Esophagus (tissue), 2 donors: ENCODE results near the gene KXD1. TPM values are rescaled to one million over a fixed set of nuclear protein-coding genes. Genes with fewer than 3 reads are reported as not detected.
A peak's percentile ranks its signal among the peaks of the same experiment; 100 is the strongest.

Experiments used
- H3K27ac ChIP-seq, 2 donors: one replicate each; pipeline ENCODE4 v1.5.1; 2013; ENCODE audit warnings: low read depth in 2 of 2, mild to moderate bottlenecking in 2 of 2, inconsistent platforms in 1 of 2, low read length in 1 of 2, moderate library complexity in 1 of 2
- H3K27me3 ChIP-seq, 2 donors: one replicate each; pipeline ENCODE4 v1.6.1; 2013; ENCODE audit warnings: low read length in 2 of 2, control low read depth in 1 of 2, mild to moderate bottlenecking in 1 of 2; ENCODE audit not compliant: insufficient read depth in 2 of 2, control insufficient read depth in 1 of 2
- H3K36me3 ChIP-seq, 2 donors: one replicate each; pipeline ENCODE4 v1.6.1; 2013; ENCODE audit warnings: low read length in 1 of 2; ENCODE audit not compliant: control insufficient read depth in 2 of 2, insufficient read depth in 2 of 2
- H3K4me1 ChIP-seq, 2 donors: one replicate each; pipeline ENCODE4 v1.6.1; 2013; ENCODE audit warnings: low read length in 1 of 2; ENCODE audit not compliant: control insufficient read depth in 2 of 2, insufficient read depth in 2 of 2
- H3K4me3 ChIP-seq, 2 donors: one replicate each; pipeline ENCODE4 v1.5.1; 2013; ENCODE audit warnings: low read length in 2 of 2, mild to moderate bottlenecking in 2 of 2, low read depth in 1 of 2, moderate library complexity in 1 of 2
- H3K9me3 ChIP-seq, 2 donors: one replicate each; pipeline ENCODE4 v1.6.1; 2013; ENCODE audit warnings: mild to moderate bottlenecking in 2 of 2, low read depth in 1 of 2, low read length in 1 of 2, moderate library complexity in 1 of 2; ENCODE audit not compliant: control insufficient read depth in 2 of 2, insufficient read depth in 1 of 2
- WGBS, 2 donors: extraction: QIAGEN DNeasy Blood & Tissue Kit; methylation state at CpG; one replicate each; pipeline ENCODE4 v1.1.7; 2013; 5-methylcytosine and 5-hydroxymethylcytosine counted together
- polyA plus RNA-seq, 2 donors: library from polyadenylated mRNA; stranded (reverse); fragments of 200-250 nt; gene quantifications; one replicate each; pipeline ENCODE4 v1.2.3, GENCODE V29; 2013
- donor health status: healthy with polysubstance abuse.
- donor health status: Bipolar disorder and iron deficiency.

KXD1 gene, protein sequence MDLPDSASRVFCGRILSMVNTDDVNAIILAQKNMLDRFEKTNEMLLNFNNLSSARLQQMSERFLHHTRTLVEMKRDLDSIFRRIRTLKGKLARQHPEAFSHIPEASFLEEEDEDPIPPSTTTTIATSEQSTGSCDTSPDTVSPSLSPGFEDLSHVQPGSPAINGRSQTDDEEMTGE
- 10 to 100 TPM; 43.7 to 68.1 TPM for polyA plus RNA-seq

DNA sequence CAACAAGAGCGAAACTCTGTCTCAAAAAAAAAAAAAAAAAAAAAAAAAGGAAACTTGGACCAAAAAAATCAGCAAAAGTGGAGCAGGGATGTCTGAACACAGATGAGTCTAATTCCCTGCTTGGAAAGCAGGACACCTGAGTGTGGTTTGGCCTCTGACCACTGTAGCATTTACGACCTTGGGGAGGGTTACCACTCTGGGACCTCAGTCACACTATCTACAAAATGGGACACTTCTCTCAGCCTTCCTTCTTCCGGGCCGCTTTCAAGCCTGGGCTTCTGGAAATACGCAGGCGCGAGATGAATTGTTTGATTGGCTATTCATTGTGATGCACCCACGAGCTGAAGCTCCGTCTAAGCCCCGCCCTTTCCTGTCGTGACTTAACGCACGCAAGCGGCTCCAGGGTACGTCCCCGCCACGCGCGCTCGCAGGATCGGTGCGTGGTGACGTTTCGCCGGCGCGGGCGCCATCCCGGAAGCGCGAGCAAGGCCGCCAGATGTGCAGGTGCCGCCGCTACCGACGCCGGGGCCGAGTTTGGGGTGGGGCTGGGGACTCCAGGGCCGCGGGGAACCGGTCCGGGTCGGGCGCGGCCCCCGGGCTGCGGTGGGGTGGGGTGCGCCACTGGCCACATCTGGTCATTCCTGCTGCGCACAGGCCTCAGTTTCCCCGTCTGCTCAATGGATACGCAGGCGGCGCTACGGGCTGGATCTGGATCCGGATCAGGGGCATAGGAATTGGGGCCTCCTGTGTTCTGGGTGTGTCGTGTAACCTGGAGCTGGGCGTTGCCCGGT is at the start of gene KXD1:
Gene KXD1 (plus strand): TSS at position 460 of the 791 bp plus-strand sequence. CDS start 4,187 bp downstream, outside the sequence.
- Histone ChIP-seq H3K9me3 (no peaks in the 10 kb centered on the region), H3K27me3 (no peaks in the 10 kb centered on the region), H3K4me1 (no peaks in the 10 kb centered on the region), H3K36me3 (peaks cover 0 to 3% of the 10 kb centered on the region in 2 donors), H3K4me3 (peak within 1 kb of the TSS; percentile 70 to 94), H3K27ac (peak within 1 kb of the TSS; percentile 89 to 99)
- WGBS, 2 donors, result 1% methylated on average over 58 of the region's 58 CpGs

DNA sequence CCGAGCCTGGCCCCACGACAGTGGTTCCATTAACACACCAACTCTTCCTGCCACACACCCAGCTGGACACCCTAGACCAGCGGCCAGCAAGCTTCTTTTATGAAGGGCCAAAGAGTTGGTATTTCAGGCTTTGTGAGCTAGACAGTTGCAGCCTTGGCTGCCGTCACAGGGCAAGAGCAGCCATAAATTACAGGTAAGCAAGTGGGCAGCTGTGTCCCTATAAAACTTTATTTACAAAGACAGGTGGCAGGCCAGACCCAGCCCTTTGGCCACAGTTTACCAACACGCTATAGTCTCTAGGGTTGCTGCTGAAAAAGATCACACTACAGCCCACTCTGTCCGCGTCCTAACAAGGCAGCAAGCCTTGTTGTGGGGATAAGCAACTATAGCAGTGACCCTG is 49.1 kb upstream of the KXD1 start:
- Histone ChIP-seq H3K27me3 (no peaks in the 10 kb centered on the region), H3K27ac (no peak overlapping the region)
- 92% methylated on average over 7 of the region's 7 CpGs for WGBS, 2 donors

DNA sequence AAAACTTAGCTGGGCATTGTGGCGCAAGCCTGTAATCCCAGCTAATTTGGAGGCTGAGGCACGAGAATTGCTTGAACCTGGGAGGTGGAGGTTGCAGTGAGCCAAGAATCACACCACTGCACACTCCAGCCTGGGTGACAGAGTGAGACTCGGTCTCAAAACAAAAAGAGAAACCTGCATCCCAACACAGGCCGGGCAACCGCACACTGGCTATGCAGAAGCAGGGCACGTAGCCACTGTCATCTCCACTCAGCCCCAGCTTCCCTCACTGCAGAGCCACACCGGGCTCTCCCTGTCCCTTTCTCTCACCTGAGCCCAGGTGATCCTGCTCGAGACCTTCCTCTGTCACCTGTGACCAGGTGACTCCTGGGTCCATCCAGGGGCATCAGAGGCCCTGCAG is 47.5 kb upstream of the KXD1 start:
- Histone ChIP-seq H3K36me3 (no peaks in the 10 kb centered on the region), H3K27ac (no peak overlapping the region), H3K27me3 (no peaks in the 10 kb centered on the region), H3K9me3 (no peaks in the 10 kb centered on the region), H3K4me3 (no peak overlapping the region), H3K4me1 (peaks cover 24 to 32% of the 10 kb centered on the region in 2 donors)
- WGBS, 2 donors, result 84 to 94% methylated on average over 8 of the region's 8 CpGs

More for the DNA sequence above, 49.1 kb upstream of the KXD1 start:
- Histone ChIP-seq H3K36me3 (no peaks in the 10 kb centered on the region), H3K4me3 (no peak overlapping the region), H3K4me1 (peaks cover 24 to 38% of the 10 kb centered on the region in 2 donors), H3K9me3 (no peaks in the 10 kb centered on the region)

DNA sequence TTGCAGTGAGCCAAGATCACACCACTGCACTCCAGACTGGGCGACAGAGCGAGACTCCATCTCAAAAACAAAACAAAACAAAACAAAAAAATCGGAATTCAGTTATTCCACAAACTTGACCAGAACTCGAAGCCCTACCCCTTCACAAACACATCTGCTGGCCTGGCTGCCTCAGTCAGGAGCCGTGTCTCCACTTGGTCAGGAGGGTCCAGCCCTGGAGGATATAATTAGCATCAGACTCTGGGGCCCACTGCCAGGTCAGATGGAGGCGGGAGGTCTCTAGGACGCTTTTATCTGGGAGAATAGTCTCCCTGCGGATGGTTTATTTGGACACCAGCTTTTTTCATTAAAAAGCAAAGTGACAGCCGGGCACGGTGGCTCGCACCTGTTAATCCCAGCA is 43.8 kb upstream of the KXD1 start:
- Histone ChIP-seq H3K36me3 (no peaks in the 10 kb centered on the region), H3K4me3 (no peak overlapping the region), H3K27ac (no peak overlapping the region), H3K9me3 (no peaks in the 10 kb centered on the region), H3K27me3 (no peaks in the 10 kb centered on the region), H3K4me1 (peaks cover 12 to 17% of the 10 kb centered on the region in 2 donors)
- whole genome bisulfite sequencing, 2 donors, result 67 to 77% methylated on average over 11 of the region's 11 CpGs

DNA sequence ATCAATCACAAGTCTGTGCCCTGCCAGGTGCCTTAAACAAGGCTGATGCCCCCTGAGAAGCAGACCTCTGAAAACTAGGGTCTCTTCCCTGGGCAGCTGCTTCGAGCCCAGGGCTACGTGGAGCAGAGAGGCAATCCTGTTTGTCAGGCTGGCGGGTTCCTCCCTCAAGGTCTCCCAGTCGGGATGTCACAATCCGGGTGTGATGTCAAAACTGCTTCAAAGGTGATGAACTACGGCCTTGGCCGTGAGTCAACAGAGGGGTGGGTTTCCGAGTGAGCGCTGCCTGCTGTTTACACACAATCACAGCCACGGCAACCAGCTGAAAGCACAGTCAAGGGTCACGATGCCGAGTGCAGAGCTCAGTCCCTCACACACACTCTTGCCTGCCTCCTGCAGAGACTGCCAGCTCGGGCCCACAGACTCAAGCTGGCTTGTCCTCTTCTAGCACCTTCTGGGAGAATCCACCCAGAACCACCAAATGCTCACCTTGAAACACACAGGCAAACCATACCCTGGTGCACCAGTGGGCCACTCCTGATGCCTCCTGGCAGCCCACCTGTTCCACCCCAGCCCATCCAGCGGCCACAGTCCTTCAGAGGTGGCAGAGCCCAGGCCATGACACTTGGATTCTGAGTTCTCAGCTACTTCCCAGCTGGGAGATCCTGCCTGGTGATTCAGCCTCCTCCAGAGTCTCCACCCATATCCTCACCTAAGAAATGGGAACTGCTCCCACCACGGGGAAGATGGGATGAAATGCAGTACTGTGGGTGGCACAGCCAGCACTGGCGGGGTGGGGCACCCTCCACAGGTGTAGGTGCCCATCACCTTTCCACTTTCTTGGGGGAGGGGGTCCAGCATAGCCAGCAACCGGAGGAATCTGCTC is 42.6 kb upstream of the KXD1 start:
- WGBS, 2 donors, result 40 to 42% methylated on average over 17 of the region's 17 CpGs
- peak overlapping the region; percentile 51 to 74 for H3K27ac ChIP-seq
- H3K9me3 ChIP-seq, result no peaks in the 10 kb centered on the region

DNA sequence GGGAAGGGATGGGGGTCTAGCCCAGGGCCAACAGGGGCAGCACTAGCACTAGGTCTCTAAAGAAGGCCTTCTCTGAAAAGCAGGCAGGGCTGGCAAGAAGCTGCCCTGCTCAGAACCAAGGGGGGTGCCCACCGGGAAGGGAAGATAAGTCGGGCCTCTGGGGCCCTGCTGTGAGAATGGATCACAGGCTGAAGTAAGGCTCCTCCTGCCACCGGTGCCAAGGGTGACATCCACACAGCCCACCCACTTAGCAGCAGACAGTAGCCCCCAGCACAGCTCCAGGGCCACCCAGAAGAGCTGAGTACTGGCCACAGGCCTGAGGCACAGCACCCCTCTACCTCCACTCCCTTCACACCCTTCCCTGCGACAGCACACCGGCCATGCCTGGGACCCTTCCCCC is 41.7 kb upstream of the KXD1 start:
- Histone ChIP-seq H3K4me1 (peaks cover 12 to 17% of the 10 kb centered on the region in 2 donors), H3K4me3 (no peak overlapping the region), H3K27ac (no peak overlapping the region), H3K27me3 (no peaks in the 10 kb centered on the region), H3K36me3 (no peaks in the 10 kb centered on the region), H3K9me3 (no peaks in the 10 kb centered on the region)
- WGBS, 2 donors, result 78 to 90% methylated on average over 5 of the region's 5 CpGs

More for the DNA sequence above, 42.6 kb upstream of the KXD1 start:
- H3K27me3 ChIP-seq, result no peaks in the 10 kb centered on the region
- no peaks in the 10 kb centered on the region for H3K36me3 ChIP-seq
- no peak overlapping the region for H3K4me3 ChIP-seq
- peaks cover 12 to 17% of the 10 kb centered on the region in 2 donors for H3K4me1 ChIP-seq

DNA sequence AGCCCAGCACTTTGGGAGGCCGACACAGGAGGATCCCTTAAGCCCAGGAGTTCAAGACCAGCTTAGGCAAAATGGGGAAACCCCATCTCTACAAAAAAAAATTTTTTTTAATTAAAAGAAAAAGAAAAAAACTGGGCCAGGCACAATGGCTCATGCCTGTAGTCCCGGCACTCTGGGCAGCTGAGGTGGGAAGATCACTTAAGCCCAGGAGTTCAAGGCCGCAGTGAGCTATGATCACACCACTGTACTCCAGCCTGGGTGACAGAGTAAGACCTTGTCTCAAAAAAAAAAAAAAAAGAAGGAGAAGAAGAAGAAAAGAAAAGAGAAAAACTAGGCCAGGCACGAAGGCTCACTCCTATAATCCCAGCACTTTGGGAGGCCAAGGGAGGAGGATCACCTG is 40.1 kb upstream of the KXD1 start:
- peaks cover 12 to 17% of the 10 kb centered on the region in 2 donors for H3K4me1 ChIP-seq
- no peaks in the 10 kb centered on the region for H3K27me3 ChIP-seq
- H3K4me3 ChIP-seq, result no peak overlapping the region
- H3K36me3 ChIP-seq, result no peaks in the 10 kb centered on the region
- H3K27ac ChIP-seq, result no peak overlapping the region
- 95% methylated on average over 4 of the region's 4 CpGs for WGBS, 2 donors
- no peaks in the 10 kb centered on the region for H3K9me3 ChIP-seq

DNA sequence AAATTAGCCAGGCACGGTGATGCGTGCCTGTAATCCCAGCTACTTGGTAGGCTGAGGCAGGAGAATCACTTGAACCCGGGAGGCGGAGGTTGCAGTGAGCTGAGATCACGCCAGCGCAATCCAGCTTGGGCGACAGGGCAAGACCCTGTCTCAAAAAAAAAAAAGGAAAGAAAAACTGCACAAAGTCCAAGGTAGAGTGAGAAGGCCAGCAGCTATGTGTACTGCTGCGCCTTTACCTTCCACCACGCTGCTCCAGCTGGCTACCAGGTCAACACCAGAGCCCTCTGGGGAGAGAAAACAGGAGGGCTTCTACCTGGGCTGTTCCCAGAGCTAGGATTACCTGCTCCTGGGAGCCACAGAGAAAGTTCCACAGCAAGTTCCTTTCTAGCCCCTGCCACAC is 39.0 kb upstream of the KXD1 start:
- no peak overlapping the region for H3K27ac ChIP-seq
- H3K36me3 ChIP-seq, result no peaks in the 10 kb centered on the region
- no peaks in the 10 kb centered on the region for H3K9me3 ChIP-seq
- no peaks in the 10 kb centered on the region for H3K27me3 ChIP-seq
- no peak overlapping the region for H3K4me3 ChIP-seq
- 93 to 96% methylated on average over 9 of the region's 9 CpGs for WGBS, 2 donors
- H3K4me1 ChIP-seq, result peaks cover 12 to 17% of the 10 kb centered on the region in 2 donors
